Stimulated activated CD4-positive, alpha-beta T cell treated with anti-CD3 and anti-CD28 coated beads, TNF-alpha, amount 100 ng/mL, for 48 hours (primary cell): ENCODE data around the gene HNRNPH3.

Experiments
- DNase-seq, 3 donors: peaks; one replicate each; pipeline ENCODE4 v3.0.0-alpha.2; 2020; ENCODE audit warnings: low read depth in 3 of 3

Gene HNRNPH3

DNA sequence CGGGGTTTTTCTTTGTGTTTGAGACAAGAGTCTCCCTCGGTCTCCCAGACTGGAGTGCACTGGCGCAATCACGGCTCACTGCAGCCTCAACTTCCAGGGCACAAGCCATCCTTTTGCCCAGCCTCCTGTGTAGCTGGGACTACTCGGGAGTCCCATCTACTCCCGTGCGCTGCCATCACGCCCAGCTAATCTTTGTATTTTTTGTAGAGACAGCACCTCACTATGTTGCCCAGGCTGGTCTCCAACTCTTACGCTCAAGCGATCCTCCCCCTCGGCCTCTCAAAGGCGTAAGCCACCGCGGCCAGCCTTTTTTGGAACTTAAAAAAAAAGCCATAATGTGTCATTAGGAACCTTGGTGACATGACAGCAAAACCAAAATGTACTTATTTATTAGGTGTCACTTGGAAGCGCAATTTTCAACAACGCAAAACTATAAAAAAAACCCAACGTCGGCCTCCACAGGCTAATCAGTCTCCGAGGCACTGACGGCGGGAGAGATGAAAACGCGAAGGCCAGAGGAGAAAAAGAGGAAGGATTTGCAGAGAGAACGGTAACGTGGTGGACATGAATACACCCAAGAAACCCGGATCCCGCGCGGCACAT, 911 bp upstream of the HNRNPH3 start:
- no peak for DNase-seq

DNA sequence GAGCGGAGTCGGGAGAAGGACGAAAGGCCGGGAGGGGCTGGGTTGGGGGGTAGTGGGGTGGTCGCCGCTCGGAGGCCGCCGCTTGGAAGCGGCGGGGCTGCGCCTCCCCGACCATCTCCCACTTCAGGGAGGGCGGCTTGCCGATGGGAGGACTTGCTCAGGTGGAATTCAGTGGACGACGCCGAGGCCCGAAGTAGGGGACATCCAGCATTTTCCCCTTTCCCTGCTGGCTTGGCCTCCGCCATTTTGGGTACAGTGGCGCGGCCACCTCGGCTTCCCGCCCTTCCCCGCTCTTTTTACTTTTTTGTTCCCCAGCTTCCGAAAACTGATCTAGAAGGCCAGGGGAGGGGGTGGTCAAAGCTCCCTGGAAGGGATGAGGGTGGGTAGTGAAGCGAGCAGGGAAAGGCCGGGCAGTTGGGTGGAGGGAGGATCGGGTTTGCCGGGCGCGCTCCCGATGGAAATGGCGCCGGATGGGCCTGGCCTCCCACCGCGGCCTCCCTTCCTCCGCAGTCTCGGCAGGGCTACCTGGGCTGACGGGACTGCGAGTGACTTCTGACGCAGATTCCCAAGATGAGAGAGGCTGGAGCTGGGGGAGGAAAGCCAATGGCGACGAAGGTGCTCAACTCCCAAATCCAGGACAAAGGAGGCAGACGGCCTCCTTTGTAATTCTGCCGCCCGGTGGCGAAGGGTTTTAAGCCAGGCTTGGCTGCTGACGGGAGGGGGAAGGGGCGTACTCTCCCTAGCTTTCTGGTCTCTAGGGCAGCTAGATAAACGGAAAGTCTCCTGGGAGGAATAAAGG, 594 bp downstream of the HNRNPH3 start, which contains the start of gene PBLD:
Gene PBLD (minus strand): TSS at position 670 of the 799 bp plus-strand sequence. CDS start 26,084 bp downstream, outside the sequence.
- DNase-seq: peak; percentile 17 to 53 (median 44)

DNA sequence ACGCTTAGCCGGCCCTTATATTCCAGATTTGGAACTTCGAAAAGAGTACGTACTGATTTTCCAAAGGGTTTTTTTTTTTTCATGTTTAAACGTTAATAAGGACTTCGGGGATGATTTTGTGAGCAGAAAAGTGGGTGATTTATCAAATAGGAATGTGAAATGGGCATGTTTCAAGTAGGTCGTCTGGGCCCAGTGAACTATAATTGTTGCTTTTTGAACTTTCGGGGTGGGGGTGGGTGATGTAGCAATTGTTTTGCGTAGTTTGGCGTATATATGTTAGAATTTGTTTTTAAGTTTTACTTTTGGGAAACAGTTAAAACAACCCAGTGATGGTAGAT, 1.2 kb downstream of the HNRNPH3 start:
- no peak for DNase-seq

DNA sequence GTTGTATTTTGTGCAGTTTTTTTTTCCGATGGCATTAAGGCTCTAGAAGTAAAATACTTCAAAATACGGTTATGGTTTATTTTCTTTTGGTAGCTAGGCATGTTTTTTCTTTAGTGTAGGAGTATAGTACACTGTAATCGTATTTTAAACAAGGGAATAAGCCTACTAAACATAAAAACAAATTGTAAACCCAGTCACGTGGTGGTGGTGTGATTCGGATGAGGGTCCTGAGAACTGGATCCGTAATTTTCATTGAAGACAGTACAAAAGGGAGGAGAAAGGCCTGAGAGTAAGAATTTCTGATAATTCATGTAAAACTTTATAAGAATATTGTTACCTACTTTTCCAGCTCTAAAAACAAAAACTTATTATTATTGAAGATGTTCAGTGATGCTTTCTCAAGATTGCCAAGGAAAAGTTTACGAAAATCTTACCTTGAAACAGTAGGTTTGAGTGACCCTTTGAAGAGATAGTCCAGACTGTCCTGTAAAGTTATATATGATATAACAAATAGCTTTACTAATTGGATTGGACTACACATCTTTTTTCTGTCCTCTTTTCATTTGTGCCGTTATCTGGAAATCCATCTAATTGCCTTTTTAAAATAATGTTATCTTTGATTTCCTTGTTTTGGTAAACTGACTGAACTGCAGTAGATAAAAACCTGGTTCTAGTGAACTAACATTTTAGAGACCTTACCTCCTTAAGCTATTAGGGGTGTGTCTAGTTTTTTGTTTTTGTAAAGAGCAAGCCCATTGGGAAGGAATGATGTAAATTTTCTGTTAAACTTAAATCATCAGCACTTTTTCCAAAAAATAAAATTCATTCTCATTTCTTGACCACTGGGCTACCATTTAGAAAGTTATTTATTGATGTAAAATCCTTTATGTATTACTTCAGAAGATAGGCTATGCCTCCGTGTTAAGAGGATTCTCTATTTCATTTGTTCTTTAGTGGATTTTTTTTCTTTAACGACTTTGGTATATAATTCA, 1.9 kb downstream of the HNRNPH3 start:
- DNase-seq: no peak

DNA sequence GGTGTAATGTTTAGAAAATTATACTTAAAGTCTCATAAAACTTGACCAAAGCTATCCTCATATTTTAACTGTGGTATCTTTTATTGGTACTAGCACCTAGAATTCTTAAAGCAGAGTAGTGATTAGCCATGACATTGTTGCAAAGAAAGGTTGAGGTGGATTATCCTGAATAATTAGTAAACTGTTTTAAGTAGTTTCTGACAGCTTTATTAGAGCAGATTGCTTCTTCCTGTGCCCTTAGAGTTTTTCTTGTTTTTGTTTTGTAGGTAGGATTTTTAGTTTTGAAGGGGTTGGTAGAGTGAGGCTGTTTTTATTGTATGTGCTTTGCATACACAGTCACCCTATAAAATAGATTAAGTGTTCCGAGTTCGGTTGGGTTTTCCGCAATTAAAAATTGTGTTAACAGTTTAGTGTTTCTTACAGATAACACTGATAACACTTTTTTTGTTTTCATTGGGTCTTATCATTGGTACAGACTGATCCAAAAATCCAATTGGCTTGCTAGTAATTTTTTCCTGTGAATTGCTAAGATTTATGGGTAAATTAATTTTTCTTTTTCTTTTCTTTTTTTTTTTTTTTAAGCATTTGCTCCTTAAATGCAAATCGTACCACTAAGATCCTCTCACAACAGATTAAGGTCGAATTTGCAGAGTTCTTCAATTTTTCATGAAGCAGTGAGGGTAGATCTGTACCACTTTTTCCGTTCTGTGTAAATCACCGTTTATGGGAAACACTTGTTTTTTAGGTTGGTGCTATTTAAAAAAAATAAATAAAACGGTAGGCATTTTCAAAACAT, 3.0 kb downstream of the HNRNPH3 start:
- no peak for DNase-seq

DNA sequence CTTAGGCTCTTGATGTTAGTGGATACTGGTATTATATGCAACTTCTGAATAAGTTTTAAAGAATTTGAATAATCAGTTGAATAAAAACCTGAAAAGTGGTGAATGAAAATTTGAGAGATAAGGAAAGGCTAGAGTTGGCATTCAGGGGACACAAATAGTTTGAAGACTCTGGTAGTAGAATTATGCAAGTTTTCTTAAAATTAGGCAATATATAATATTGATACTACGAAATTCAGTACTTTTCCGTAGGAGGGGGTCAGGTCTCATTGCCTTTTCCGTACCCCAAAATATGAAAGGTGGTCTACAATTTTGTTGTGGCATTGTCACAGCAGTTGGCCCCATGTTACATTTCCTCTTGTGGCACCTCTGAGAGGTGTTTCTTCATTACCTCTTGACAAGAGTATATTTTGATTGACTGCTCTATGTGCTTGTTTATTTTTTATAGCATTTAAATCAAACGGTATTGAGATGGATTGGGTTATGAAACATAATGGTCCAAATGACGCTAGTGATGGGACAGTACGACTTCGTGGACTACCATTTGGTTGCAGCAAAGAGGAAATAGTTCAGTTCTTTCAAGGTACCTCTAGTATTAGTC, 5.0 kb downstream of the HNRNPH3 start:
- DNase-seq: no peak

DNA sequence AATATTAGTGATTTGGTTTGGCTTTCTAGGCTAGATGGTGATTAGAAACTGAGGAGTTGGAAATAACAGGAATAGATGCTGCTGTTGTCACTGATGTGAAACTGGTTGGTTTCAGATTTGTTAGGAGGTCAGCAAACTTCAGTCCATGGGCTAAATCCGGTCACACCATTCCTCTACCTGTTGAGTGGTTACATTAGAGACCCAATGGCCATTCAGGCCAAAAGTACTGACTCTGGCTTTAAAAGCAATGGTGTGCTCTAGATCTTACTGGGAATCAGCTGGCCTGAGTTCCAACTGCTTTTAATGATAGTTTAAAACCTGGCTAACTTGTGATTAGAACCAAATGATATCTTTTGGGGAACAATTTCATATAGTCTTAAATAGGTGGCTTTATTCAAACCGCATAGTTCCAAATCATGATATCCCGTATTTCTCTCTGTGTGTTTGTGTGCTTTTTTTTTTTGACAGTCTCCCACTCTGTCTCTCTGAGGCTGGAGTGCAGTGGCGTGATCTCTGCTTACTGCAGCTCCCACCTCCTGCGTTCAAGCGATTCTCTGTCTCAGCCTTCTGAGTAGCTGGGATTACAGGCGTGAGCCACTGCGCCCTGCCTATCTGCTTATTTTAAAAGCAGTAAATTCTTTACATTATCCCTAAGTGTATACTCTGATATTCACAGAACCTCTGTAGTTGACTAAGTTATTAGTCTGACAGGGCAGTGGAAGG, 8.7 kb downstream of the HNRNPH3 start:
- no peak for DNase-seq

DNA sequence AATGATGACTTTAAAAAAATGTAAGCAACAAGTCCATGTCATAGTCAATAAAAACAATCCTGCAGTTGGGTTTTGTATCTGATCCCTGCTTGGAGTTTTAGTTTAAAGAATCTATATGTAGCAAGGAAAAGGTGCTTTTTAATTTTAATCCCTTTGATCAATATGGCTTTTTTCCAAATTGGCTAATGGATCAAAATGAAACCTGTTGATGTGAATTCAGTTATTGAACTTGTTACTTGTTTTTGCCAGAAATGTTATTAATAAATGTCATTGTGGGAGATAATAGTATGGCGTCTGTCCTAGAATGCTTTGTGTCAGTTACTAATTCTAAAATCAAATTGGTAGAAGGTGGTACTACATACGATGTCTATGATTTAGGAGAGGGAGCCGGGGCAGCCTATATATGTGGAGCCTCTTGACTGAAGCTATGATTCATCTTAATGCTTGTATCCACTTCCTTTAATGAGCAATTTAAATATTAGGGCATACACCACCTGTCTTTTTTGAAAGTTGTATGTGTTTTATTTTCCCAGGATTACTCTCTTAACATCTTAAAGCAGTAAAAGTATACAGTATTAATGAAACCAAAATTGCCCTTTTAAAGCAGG, 11.1 kb downstream of the HNRNPH3 start:
- no peak for DNase-seq

DNA sequence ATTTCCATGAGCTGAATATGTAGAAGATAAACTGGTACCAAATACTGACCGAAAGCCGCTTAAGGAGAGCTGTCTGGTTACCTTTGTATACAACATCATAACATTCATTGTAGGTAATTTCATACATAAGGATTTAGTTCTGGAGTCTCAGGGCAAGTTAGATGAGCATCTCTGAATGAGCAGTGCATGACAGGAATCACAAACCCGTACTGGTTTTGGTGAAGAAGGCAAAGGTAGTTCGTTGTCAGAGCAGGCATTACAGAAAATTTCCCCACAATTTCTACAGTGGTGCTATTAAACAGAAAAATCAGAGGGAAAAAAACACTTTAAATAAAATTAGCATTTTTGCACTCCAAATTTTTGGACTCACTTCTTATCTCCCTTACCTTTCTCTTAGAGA, 13.8 kb downstream of the HNRNPH3 start:
- no peak for DNase-seq

DNA sequence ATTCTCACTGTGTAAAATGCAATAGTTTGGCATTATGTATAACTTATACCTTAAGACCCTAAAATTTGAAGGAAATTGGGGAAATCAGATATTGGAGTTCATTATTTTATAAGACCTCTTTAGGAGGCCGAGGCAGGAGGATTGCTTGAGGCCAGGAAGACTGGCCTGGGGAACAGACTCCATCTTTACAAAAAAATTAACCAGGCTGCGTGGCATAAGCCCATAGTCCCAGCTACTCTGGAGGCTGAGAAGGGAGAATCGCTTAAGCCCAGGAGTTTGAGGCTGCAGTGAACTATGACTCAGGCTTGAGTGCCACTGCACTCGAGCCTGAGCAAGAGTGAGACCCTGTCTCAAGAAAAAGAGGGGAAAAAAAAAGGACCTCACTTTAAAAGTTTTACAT, 14.9 kb downstream of the HNRNPH3 start:
- DNase-seq: no peak

DNA sequence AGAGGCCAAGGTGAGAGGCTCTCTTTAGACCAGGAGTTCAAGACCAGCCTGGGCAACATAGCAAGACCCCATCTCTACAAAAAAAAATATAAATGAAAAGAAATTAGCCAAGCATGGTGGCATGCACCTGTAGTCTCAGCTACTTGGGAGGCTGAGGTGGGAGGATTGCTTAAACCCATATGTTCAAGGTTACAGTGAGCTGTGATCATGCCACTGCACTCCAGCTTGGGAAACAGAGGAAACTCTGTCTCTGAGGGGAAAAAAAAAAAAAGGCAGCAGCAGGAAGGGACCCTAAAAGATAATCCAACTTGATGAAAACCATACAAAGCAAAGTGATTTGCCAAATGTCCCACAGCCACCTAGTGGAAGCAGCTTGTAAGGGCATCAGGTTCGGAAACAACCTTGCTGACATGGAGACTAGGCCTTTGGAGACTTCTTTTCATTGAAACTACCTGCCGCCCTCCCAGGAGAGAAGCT, 16.4 kb downstream of the HNRNPH3 start:
- peak in 2 of 3 donors; percentile 16 to 24 for DNase-seq

DNA sequence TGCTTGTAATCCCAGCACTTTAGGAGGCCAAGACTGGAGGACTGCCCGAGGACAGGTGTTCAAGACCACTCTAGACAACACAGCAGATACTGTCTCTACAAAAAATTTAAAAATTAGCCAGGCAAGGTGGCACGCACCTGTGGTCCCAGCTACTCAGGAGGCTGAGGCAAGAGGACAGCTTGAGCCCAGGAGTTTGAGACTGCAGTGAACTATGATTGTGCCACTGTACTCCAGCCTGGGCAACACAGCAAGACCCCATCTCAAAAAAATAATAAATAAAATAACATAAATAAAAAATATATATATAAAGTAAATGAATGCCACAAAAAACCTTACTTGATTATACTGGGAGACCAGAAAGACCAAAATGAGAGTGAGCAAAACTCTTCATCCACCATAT, 21.7 kb downstream of the HNRNPH3 start:
- no peak for DNase-seq

DNA sequence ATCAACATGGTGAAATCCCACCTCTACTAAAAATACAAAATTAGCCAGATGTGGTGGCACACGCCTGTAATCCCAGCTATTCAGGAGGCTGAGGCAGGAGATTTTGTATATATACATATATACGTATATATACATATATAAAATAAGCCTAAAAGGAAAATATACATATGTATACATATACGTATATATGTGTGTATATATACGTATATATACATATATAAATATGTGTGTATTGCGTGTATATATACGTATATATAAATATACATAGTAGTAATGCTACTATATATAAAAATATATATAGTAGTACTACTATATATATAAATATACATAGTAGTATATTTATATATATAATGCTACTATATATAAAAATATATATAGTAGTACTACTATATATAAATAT, 27.3 kb downstream of the HNRNPH3 start:
- DNase-seq: no peak

DNA sequence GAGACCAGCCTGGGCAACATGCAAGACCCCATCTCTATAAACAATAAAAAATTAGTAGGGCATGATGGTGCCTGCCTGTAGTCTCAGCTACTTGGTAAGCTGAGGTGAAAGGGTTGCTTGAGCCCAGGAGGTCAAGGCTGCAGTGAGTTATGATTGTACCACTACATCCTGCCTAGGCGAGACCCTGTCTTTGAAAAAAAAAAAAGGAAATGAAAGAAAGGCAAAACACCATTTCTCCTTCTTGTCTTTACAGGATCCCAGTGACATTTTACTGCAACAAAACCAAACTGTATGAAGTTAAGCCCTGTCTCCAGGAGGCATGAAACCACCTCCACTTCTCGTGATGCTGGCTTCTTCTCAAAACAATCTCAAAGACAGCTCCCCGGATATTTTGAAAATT, 30.7 kb downstream of the HNRNPH3 start:
- no peak for DNase-seq

DNA sequence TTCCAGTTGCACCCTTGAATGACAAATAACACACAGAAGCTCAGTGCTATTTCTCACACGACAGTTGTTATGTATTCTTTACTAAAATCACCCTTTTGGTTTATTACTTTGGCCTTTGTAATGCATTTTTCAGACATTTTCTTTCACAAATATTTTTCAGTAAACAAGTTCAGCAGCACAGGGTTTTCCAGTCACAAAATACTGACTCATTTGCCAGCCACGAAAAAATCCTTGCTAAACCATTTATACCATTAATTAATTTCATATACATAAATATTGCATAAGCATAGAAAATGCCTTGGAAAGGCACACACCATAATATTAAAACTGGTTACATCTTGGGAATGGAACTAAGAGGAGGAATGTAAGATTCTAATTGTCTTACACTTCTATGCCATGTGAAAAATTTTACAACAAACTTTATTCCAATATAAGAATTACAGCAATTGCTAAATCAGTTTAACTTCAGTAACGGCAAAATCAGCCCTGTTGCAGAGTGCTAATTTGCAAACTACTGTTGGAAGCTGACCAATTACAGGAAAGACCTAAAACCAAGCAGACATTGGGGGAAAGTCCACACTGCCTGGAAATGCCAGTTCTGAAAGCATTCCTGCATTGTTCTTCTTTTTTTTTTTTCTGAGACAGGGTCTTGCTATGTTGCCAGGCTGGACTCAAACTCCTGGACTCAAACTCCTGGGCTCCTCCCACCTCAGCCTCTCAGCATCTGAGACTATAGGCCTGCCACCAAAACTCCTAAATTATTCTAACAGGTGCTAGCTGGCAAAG, 32.4 kb downstream of the HNRNPH3 start:
- DNase-seq: no peak

DNA sequence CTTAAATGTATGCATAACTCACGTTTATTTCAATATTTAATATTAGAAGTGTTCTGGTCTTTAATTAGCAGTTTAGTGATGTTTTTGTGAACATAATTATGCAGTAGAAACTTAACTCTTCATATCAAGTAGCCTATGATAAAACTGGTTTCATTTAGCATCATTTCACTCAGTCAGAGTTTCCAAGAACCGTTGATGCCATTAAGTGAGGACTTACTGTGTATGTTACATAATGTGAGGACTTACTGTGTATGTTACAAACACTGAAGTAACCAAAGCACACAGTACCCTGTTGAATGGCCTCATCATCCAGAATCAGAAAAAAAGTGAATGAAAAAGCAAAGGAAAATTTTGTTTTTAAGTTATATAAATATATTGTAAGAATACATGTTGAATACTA, 33.7 kb downstream of the HNRNPH3 start:
- no peak for DNase-seq

DNA sequence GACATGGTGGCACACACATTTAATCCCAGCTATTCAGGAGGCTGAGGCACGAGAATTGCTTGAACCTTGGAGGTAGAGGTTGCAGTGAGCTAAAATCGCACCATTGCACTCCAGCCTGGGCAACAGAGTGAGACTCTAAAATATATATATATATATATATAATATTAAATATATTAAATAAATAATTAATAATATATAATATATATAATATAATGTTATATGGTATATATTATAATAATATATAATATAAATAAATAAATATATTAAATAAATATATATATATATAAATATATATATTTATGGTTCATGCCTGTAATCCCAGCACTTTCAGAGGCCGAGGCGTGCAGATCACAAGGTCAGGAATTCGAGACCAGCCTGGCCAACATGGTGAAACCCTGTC, 34.7 kb downstream of the HNRNPH3 start:
- DNase-seq: no peak

DNA sequence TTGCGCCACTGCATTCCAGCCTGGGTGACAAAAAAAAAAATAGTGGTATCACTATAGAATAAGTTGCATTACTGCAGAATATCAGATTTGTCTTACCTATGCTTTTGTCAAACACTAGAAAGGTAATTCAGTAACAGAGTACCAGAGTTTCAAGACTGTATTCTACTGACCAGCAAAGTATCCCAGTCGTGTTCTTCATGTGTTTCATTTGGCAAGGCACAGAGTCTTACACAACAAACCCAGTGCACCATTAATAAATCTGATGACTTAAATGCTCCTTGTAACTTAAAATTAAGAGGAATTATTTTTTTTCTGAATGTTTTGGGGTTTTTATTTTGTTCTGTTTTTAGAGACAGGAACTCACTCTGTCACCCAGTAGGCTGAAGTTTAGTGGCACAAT, 35.3 kb downstream of the HNRNPH3 start:
- DNase-seq: no peak

DNA sequence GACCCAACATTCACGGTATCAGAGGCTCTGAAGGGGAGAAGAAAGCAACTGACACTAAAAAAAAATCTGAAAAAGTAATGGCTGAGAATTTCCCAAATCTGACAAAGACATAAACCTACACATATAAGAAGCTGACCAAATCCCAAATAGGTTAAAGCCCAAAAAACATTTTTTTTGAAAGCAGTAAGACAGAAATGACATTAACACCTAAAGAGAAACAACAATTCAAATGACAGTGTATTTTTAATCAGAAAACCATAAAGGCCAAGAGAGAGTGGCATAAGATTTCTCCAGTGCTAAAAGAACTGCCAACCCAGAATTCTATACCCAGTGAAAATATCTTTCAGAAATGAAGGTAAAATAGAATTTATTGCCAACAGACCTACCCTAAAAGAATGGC, 39.7 kb downstream of the HNRNPH3 start:
- DNase-seq: no peak
